ENCODE results near the gene MAIP1. TPM values are rescaled to one million over a fixed set of nuclear protein-coding genes. Genes with fewer than 3 reads are reported as not detected.
"Not testable (repeated sequence)": the region's sequence is repeated elsewhere in the genome, so short reads cannot be mapped to it uniquely, and the experiment has no call there.

MAIP1 gene
- total RNA-seq, 1 donor from 2014 or later = 11.7 TPM

GRCh38 chr2:199911877-199912161 is 43.6 kb upstream of the MAIP1 start:
- intact Hi-C loops (cut with DNase I) = loop anchor here (2.0 kb wide), 1 partner anchor 615 kb away; the partner anchor contains the start of gene SGO2
- Histone ChIP-seq H3K36me3 (peaks cover 0 to 6% of the 10 kb centered on the region in 2 donors), H3K27ac (peak overlapping the region; percentile 95 to 98), H3K4me1 (peaks cover 0 to 16% of the 10 kb centered on the region in 2 donors), H3K9me3 (no peaks in the 10 kb centered on the region), H3K4me3 (peak overlapping the region; percentile 84 to 85), H3K27me3 (no peaks in the 10 kb centered on the region)
- TF ChIP-seq CTCF (IDR thresholded peaks at IDR 0.05) = no peak
- DNase-seq (ENCODE audit: low spot score in 2 of 2) = no peak

DNA sequence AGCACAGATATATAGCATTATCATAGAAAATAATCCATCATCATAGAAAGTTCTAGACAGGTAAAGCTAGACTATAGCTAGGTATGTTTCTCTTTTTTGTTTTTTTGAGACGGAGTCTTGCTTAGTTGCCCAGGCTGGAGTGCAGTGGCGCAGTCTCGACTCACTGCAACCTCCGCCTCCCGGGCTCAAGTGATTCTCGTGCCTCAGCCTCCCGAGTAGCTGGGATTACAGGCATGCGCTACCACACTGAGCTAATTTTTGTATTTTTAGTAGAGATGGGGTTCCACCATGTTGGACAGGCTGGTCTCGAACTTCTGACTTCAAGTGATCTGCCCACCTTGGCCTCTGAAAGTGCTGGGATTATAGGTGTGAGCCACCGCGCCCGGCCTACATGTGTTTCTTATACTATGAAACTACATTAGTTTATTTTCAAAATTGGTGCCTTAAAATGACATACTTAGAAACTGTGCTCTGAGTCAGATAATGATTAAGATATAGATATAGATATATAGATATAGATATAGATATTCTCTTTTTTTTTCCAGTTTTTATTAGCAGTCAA is 42.7 kb upstream of the MAIP1 start:
- peak overlapping the region; percentile 84 to 85 for H3K4me3 ChIP-seq
- H3K27me3 ChIP-seq; H3K27ac ChIP-seq; DNase-seq (ENCODE audit: low spot score in 2 of 2); intact Hi-C loops (cut with DNase I); H3K36me3 ChIP-seq; H3K9me3 ChIP-seq: not testable (repeated sequence)
- H3K4me1 ChIP-seq = peaks cover 0 to 16% of the 10 kb centered on the region in 2 donors

DNA sequence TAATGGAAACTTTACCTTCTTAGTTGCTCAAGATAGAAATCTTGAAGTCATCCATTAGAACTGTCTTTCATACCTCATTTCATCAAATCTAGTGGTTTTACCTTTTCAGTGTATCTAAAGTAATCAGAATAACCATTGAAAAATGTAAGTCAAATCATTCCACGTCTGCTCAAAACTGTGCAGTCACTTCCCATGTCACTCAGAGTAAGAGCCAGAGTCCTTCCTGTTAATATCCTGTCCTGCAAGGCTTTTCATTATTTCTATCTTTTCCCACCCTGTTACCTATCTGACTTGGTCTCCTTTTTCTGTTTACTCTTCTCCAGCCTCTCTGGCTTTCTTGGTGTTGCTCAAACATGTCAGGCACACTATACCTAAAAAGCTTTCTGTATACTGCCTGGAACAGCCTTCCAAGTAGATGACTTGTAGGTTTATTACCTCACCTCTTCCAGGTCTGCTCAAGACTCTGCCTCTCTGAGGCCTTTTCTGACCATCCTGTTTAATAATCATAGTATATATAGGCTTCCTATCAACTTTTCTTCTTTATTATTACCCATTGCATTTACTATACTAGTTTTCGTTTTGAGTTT is 40.9 kb upstream of the MAIP1 start:
- H3K27ac ChIP-seq = no peak overlapping the region
- peaks cover 0 to 16% of the 10 kb centered on the region in 2 donors for H3K4me1 ChIP-seq
- no peaks in the 10 kb centered on the region for H3K9me3 ChIP-seq
- no peak for TF ChIP-seq CTCF (IDR thresholded peaks at IDR 0.05)
- DNase-seq (ENCODE audit: low spot score in 2 of 2) = no peak
- no peaks in the 10 kb centered on the region for H3K27me3 ChIP-seq
- H3K36me3 ChIP-seq = peaks cover 9 to 22% of the 10 kb centered on the region in 2 donors
- no peak overlapping the region for H3K4me3 ChIP-seq
- intact Hi-C loops (cut with DNase I) = no loop called here

DNA sequence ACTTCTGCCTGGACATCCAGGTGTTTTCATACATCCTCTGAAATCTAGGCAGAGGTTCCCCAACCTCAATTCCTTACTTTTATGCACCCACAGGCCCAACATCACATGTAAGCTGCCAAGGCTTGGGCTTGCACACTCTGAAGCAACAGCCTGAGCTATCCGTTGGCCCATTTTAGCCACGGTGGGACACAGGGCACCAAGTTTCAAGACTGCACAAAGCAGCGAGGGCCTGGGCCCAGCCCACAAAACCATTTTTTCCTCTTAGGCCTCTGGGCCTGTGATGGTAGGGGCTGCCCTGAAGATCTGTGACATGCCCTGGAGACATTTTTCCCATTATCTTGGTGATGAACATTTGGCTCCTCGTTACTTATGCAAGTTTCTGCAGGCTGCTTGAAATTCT is 38.4 kb upstream of the MAIP1 start:
- intact Hi-C loops (cut with DNase I) = no loop called here
- Histone ChIP-seq H3K36me3 (peaks cover 9 to 24% of the 10 kb centered on the region in 2 donors), H3K4me1 (peaks cover 0 to 15% of the 10 kb centered on the region in 2 donors), H3K27me3 (no peaks in the 10 kb centered on the region), H3K27ac (no peak overlapping the region), H3K4me3 (no peak overlapping the region), H3K9me3 (no peaks in the 10 kb centered on the region)
- TF ChIP-seq CTCF (IDR thresholded peaks at IDR 0.05) = no peak
- DNase-seq (ENCODE audit: low spot score in 2 of 2) = no peak

- Histone ChIP-seq H3K27me3 (no peaks in the 10 kb centered on the region), H3K4me3 (no peak overlapping the region), H3K4me1 (no peaks in the 10 kb centered on the region), H3K36me3 (peaks cover 9 to 23% of the 10 kb centered on the region in 2 donors), H3K9me3 (no peaks in the 10 kb centered on the region), H3K27ac (no peak overlapping the region)
- no peak for DNase-seq (ENCODE audit: low spot score in 2 of 2)
- intact Hi-C loops (cut with DNase I) = no loop called here
- TF ChIP-seq CTCF (IDR thresholded peaks at IDR 0.05) = no peak
These were observed 32.5 kb upstream of the MAIP1 start for GRCh38 chr2:199922856-199923255.

DNA sequence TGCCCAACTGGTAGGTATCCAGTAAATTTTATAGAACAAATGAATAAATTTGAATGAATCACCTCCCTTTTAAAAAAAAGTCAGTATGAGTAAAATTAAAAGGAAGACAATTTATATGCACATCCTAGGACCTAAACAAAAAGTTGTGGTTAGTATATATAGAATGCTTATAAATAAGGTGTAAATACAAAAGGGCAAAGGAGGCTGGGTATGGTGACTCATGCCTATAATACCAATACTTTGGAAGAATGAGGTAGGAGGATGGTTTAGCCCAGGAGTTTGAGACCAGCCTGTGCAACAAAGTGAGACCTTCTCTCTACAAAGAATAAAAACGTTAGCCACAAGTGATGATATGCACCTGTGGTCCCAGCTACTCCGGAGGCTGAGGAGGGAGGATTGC is 31.5 kb upstream of the MAIP1 start:
- intact Hi-C loops (cut with DNase I) = no loop called here
- no peak for TF ChIP-seq CTCF (IDR thresholded peaks at IDR 0.05)
- Histone ChIP-seq H3K27me3 (no peaks in the 10 kb centered on the region), H3K4me1 (no peaks in the 10 kb centered on the region), H3K4me3 (no peak overlapping the region), H3K27ac (no peak overlapping the region), H3K9me3 (no peaks in the 10 kb centered on the region), H3K36me3 (peaks cover 2 to 13% of the 10 kb centered on the region in 2 donors)
- no peak for DNase-seq (ENCODE audit: low spot score in 2 of 2)

All from ascending aorta (tissue), 2 donors.